Ramos (cell line): ENCODE data around the gene SSR1.
"Not testable (repeated sequence)": the region's sequence is repeated elsewhere in the genome, so short reads cannot be mapped to it uniquely, and the experiment has no call there.

ENCODE experiments used
- in situ Hi-C: fragments of 300-500 bp; cut with MboI; formaldehyde crosslinking; loops from one replicate; pipeline ENCODE4 v1.14.3; 2022; ENCODE audit warnings: low sequenced_read_pairs; ENCODE audit not compliant: unreplicated experiment

Gene SSR1

DNA sequence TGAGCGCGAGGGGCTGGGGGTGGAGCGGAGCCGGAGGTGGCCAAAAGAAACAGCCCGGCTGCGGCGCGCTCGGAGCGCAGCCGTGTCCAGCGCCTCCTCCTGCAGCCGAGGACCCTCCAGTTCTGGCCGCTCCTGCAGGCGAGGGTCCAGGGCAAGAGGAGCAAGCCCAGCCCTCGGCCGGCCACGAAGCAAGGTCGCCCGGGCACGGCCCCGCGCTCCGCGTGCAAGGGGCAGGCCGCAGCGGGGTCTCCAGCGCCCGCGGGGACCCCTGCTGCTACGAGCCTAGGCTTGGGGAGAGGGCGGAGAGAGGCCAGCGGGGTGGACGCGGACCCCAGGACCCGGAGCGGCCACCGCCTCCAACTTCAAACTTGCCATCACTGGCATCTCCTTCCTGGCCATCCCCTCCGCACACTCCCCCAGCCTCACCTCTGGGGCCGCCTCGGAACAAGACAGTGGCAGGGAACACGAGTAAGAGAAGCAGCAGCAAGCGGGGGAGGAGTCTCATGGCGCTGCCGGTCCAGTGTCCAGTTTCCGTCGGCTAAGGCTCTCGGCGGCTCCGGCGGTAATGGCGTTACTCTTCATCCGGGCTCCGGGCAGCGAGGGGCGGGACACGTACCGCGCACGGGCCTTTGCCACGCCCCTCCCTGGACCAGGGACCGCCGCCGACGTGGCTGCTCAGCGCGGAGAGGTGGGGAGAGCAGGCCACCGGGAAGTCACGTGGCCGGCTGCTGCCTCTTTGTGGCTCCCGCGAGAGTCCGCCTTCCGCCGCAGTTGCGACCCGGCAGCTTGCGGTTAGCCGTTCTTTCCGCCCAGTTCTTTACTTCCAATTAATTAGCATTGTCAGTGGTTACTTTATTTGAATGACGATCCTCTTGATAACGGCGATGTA lies at the start of gene SSR1:
SSR1 (minus strand) TSS at position 584 of the 889 bp plus-strand sequence; CDS start at position 505, 79 bp downstream.
- in situ Hi-C loops = no loop called here

DNA sequence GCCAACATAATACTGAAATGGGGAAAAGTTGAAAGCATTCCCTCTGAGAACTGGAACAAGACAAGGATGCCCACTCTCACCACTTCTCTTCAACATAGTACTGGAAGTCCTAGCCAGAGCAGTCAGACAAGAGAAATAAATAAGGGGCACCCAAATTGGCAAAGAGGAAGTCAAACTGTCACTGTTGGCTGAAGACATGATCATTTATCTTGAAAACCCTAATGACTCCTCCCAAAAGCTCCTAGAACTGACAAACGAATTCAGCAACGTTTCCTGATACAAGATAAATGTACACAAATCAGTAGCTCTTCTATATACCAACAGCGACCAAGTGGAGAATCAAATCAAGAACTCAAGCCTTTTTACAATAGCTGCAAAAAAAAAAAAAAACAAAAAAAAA lies 38.9 kb upstream of the SSR1 start:
- in situ Hi-C loops = not testable (repeated sequence)

DNA sequence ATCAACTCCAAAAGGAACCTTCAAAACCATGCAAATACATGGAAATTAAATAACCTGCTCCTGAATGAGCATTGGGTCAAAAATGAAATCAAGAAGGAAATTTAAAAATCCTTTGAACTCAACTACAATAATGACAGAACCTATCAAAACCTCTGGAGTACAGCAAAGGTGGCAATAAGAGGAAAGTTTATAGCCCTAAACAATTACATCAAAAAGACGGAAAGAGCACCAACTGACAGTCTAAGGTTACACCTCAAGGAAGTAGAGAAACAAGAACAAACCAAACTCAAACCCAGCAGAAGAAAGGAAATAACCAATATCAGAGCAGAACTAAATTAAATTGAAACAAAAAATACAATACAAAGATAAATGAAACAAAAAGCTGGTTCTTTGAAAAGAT lies 37.6 kb upstream of the SSR1 start:
- in situ Hi-C loops = not testable (repeated sequence)

DNA sequence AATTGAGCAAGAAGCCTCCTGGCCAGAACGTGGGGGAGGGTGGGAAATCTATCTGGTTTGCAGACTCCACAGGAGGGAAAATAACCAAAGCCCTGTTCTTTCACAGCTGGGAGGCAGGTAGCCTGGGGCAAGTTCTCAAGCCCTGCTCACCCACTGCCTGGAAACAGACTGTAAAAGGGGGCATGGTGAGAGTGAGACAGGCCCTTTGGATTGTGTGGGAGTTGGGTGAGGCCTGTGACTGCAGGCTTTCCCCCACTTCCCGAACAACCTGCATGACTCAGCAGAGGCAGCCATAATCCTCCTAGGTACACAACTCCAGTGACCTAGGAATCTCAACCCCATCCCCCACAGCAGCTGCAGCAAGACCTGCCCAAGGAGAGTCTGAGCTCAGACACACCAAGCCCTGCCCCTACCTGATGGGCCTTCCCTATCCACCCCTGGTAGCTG lies 34.6 kb upstream of the SSR1 start:
- in situ Hi-C loops = not testable (repeated sequence)

DNA sequence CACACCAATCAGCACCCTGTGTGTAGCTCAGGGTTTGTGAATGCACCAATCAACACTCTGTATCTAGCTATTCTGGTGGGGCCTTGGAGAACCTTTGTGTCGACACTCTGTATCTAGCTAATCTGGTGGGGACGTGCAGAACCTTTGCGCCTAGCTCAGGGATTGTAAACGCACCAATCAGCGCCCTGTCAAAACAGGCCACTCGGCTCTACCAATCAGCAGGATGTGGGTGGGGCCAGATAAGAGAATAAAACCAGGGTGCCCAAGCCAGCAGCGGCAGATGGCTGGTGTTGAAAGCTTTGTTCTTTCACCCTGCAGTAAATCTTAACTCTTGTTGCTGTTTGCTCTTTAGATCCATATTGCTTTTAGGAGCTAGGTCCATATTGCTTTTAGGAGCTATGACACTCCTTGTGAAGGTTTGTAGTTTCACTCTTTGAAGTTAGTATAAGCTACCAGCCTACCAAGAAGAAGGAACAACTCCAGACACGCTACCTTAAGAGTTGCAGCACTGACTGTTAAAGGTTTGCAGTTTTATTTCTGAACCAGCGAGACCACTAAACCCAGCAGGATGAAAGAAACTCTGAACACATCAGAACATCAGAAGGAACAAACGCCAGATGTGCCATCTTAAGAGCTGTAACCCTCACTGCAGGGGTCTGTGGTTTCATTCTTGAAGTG lies 31.9 kb upstream of the SSR1 start:
- in situ Hi-C loops = not testable (repeated sequence)

DNA sequence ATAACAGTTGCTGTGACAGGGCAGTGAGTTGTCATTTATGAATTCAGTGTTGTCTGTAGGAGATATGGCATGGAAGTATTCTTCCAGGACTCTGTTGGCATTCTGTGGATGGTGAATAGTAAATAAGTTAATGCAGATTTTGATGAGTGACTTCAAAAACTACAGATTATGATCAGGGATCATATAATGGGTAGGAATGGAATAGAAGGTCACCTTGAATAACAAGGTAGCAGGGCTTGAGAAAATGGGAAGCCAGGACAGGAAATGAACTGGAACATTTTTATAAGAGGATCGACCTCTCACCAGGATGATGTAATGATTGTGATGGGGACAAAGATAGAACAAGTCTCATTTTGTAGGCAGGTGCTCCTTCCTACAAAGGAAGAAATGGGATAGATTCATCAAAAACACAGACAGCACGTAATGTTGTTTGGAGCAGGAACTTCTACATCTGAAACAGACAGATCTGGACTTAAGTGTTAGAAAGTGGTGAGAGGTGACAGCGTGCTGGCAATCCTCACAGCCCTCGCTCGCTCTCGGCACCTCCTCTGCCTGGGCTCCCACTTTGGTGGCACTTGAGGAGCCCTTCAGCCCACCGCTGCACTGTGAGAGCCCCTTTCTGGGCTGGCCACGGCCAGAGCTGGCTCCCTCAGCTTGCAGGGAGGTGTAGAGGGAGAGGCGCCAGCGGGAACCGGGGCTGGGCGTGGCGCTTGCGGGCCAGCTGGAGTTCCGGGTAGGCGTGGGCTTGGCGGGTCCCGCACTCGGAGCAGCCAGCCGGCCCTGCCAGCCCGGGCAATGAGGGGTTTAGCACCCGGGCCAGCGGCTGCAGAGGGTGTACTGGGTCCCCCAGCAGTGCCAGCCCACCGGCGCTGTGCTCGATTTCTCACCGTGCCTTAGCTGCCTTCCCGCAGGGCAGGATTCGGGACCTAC lies 30.8 kb upstream of the SSR1 start:
- in situ Hi-C loops = no loop called here

DNA sequence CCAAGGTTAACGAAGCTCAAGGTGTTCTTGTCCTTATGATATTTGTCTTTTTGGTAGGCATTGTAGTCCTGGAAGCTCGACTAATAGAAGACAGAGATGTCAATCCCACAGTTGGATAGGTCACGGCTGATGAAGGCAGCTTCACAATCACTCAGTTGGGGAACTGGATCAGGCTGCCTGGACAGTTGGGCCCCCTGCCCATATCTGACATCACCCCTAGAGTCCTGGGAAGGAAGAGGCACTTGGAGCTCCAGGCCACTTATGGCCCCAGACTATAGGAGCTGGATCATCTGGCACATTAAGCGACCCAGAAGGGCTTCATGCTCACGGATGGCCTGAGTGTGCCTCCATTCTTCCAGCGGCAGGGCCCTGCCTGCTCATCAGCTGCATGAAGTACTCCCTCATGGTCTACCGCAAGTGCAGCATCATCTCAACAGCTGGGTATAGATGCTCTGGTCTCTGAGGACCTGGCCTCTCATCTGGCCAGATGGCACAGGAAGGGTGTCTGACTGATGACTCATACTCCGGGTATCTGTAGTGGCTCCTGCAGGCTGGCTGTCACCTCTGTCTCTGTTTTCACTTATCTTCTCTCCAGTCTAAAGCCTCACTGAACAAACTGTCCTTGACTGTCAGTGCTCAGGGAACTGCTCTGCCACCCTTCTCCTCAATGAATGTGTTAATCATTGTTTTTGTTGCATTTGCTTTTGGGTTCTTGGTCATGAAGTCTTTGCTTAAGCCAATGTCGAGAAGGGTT lies 29.2 kb upstream of the SSR1 start:
- in situ Hi-C loops = no loop called here

DNA sequence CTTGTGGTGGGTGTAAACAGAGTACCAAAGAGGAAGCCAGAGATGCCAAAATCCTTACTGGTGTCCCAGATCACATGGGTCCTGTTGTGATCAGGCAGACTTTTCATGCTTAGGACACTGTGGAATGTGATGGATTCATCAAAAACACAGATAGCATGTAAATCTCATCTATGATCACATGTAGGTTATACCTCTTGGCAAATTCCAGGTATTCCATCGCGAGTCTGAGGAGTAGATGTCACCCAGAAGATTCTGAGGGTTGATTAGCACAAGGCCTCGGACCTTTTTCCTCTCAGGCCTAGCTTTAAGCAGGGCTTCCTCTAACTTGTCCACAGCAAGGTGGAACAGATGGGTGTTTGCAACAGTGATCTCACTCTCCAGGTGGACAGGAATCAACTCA lies 28.3 kb upstream of the SSR1 start:
- in situ Hi-C loops = no loop called here

DNA sequence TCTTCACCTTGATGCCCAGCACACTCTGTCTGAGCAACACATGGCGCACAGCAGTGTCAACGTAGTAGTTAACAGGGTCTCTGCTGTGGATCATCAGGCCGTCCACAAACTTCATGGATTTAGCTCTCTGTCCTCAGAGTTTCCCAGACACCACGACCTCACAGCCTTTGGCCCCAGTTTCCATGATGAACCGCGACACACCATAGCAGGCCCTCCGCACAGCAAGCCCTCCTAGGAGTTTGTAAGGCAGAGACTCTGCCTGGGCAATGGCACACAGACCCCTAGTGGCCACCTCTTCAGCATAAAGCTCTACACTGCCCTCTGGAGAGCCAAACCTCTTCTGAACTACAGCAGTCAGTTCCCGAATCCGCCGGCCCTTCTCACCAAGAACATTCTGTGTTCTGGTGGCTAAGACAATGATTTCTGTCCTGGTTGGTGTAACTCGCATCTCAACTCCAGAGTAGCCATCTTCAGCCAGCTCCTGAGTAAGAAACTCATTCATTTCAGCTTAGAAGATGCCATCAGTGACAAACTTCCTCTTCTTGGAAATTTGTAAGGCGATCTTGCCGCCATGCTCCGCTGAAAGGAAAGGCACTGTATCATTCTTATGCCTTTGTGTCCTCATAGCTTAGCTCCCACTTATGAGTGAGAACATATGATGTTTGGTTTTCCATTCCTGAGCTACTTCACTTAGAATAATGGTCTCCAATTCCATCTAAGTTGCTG lies 26.2 kb upstream of the SSR1 start:
- in situ Hi-C loops = not testable (repeated sequence)

DNA sequence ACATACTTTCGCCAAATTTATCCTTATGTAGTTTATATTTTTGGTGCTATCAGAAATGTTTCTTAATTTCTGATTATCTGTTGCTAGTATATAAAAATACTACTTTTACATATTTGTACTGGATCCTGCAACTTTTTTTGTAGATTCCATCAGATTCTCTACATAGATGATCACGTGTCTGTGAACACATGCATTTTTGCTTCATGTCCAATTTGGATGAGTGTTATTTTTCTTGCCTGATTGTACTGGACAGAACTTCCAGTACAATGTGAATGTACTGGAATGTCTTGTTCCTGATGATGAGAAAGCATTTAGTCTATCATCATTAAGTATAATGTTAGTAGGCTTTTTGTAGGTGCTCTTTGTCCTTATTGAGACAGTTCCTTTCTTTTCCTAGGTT lies 25.0 kb upstream of the SSR1 start:
- in situ Hi-C loops = no loop called here

DNA sequence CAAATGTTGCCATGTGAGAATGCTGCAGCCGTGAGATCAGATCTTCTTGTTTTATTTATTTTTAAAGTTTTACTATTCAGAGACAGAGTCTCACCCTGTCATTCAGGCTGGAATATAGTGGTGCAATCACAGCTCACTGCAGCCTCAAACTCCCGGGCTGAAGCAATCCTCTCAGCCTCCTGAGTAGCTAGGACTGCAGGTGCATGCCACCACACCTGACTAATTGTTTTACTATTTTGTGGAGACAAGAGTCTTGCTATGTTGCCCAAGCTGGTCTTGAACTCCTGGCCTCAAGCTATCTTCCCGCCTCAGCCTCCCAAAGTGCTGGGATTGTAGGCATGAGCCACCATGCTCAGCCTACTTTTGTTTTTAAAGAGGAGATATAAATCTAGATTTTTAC lies 22.5 kb upstream of the SSR1 start:
- in situ Hi-C loops = no loop called here

DNA sequence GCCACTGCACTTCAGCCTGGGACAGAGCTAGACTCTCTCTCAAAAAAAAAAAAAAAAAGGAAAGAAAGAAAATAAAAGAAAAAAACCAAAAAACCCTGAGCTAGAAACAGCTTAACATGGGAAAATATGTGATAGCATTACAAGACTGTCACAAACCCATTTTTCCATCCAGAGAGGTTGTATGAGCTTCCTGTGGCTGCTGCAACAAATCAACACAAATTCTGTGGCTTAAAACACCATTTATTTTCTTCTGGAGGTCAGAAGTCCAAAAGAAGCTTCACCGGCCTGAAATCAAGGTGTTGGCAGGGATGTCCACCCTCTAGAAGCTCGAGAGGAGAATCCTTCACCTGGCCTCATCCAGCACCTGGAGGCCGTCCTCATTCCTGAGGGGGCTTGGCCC lies 21.7 kb upstream of the SSR1 start:
- in situ Hi-C loops = no loop called here

DNA sequence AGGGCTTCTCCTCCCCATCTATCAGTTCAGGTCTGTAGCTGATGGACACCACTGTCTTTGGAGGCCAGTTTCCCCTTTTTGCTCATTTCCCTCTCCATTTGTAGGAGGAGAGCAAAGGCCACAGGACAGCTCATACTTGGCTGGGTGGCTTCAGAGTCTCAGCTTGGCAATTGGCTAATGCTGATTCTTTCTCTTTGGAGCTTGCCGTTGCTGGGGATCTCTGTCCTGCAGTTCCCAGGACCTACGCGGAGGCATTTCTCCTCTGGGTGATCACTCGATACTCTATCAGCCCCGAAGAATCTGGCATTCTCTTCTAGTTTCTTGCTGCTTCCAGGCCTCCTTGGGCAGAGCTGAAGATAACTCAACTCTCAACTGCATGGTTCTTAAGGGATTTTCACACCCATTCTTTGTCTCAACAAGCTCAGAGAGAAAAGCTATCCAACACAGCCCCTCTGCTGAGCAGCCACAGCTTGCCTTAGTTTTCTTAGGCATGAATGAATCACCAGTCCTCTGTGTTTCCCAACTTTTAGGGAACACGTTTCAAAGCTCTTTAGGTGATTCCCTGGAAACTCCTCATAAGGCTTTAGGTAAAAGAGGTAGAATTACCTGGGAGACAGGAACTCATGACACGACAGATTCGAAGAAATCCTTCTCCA lies 19.2 kb upstream of the SSR1 start:
- in situ Hi-C loops = no loop called here

DNA sequence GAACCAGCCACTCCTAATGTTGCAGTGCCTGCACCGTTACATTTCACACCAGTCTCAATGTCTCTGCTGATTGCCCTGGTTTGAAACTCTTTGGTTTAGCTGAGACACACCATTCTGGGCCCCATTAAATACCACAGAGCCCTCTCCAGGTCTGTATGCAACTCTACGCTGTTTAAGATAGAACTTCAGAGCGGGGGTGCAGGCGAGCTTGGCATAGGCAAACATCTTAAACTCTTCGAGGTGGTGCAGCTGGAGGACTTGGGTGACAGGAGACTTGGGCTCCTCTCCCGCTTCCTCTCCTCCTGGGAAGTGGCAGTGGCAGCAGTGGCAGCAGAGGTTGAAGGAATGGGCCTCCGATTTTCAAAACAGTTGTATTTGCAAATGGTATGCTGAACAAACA lies 18.5 kb upstream of the SSR1 start:
- in situ Hi-C loops = no loop called here

DNA sequence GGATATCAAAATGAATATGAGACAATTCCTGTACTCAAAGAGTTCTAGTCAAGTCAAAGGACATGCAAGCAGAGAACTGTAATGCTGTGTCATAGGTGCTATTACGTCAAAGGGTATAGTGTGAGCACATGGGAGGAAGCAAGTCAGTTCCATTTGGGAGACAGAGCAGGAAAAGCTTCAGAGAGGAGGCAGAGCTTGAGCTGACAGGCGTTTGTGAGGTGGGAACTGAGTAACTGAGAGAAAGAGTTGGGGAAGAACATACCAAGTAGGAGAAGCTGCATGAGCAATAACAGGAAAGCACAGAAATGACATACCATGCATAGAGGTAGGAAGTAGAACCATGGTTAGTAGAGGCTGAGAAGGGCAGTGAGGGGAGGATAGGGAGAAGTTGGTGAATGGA lies 15.2 kb upstream of the SSR1 start:
- in situ Hi-C loops = no loop called here

DNA sequence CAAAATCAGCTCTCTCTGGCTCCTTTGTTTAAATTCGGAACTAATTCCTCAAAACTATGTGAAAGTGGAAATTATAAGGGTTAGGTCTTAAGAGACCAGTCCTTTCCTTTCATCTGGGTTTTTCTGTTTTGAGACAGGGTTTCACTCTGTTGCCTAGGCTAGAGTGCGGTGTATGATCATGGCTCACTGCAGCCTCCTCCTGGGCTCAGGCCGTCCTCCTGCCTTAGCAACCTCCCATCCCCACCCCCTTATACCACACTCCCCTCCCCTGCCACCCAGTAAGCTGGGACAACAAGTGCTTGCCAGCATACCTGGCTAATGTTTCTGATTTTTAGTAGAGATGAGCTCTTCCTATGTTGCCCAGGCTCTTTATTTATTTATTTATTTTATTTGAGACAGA lies 12.8 kb upstream of the SSR1 start:
- in situ Hi-C loops = no loop called here

DNA sequence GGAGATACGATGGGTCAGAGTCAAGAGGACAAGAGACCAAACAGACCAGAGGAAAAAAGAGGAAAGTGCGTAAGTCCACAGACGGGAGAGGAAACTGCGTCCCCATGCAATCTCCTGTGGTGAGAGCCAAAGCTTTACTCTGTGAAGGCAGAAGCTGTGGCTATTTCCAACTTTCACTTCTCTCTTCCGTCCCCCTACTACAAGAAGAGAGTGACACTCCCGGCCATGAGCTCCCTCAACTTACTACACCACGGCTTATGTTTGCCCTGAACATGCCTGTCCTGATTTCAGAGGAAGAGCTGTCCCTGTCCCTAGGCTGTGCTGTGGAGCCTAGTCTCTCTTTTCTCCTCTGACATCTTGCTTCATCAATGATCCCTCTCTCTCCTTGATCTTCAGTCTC lies 11.5 kb upstream of the SSR1 start:
- in situ Hi-C loops = no loop called here

DNA sequence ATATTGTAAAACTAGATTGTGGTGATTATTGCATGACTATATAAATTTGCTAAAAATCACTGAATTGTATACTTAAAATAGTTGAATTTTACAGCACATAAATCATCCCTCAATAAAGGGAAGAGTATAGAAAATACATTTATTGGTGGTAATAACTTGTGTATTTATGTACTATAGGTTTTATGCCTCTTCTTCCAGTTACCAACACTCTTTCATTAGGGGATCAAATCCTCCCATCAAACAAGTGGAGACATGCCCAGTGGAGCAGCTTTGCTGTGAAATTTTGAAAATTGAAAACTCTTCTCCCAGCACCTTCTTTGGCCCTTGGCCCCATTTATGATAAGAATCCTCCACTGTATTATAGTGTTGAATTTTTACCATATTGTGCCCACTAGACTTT lies 10.1 kb upstream of the SSR1 start:
- in situ Hi-C loops = no loop called here

DNA sequence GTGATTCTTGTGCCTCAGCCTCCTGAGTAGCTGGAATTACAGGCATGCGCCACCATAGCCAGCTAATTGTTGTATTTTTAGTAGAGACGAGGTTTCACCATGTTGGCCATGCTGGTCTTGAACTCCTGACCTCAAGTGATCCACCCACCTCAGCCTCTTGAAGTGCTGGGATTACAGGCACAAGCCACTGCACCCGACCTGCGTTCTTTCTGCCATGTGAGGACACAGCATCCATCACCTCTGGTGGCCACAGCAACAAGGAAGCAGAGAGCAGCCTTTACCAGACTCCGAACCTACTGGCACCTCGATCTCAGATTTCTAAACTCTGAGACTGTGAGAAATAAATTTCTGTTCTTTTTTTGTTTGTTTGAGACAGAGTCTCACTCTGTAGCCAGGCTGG lies 8.9 kb upstream of the SSR1 start:
- in situ Hi-C loops = not testable (repeated sequence)
